Stimulated activated naive CD8-positive, alpha-beta T cell treated with anti-CD3 and anti-CD28 coated beads, Interleukin-15, Interleukin-2, amounts not matched to agents 100 U/mL and 50 U/mL, for 24 hours (primary cell): ENCODE data around the gene MED8.

ENCODE experiments used
- ATAC-seq: fragments of 150-1000 bp; cut with Tn5 transposase; one replicate; pipeline ENCODE4 v1.10.0; 2021
- DNase-seq: peaks from one replicate; pipeline ENCODE4 v3.0.0; 2021

Gene MED8

GRCh38 chr1:43358746-43359693 lies 30.6 kb downstream of the MED8 start, which contains the start of gene CDC20:
Gene CDC20, plus strand, starts transcription at chr1:43358981. Its CDS starts 235 bp downstream, at chr1:43359216.
- peak; percentile 99 for ATAC-seq
- DNase-seq = peak; percentile 99

- DNase-seq = no peak
- no peak for ATAC-seq
Observed at GRCh38 chr1:43358121-43358745, 31.4 kb downstream of the MED8 start.

GRCh38 chr1:43357251-43357650 lies 32.3 kb downstream of the MED8 start:
- no peak for DNase-seq
- ATAC-seq = no peak

GRCh38 chr1:43354936-43355335 lies 34.7 kb downstream of the MED8 start:
- no peak for ATAC-seq
- no peak for DNase-seq

- ATAC-seq (no peak), DNase-seq (no peak)
Observed at GRCh38 chr1:43354471-43354870, 35.1 kb downstream of the MED8 start.

GRCh38 chr1:43352881-43353280 lies 36.7 kb downstream of the MED8 start:
- ATAC-seq (no peak), DNase-seq (no peak)

GRCh38 chr1:43352351-43352705 lies 37.3 kb downstream of the MED8 start:
- no peak for ATAC-seq
- DNase-seq = no peak

GRCh38 chr1:43351421-43352350 lies 37.9 kb downstream of the MED8 start:
- ATAC-seq (no peak), DNase-seq (no peak)

- ATAC-seq (no peak), DNase-seq (no peak)
Observed at GRCh38 chr1:43350976-43351375, 38.6 kb downstream of the MED8 start.

GRCh38 chr1:43349594-43350306 lies 39.9 kb downstream of the MED8 start:
- no peak for DNase-seq
- no peak for ATAC-seq

- peak; percentile 53 for ATAC-seq
Observed at GRCh38 chr1:43348809-43349593, 40.6 kb downstream of the MED8 start.

GRCh38 chr1:43348343-43348808 lies 41.2 kb downstream of the MED8 start:
- no peak for DNase-seq
- ATAC-seq = no peak

More at GRCh38 chr1:43348809-43349593, 40.6 kb downstream of the MED8 start:
- peak; percentile 61 for DNase-seq

- no peak for DNase-seq
Observed at GRCh38 chr1:43346636-43347035, 43.0 kb downstream of the MED8 start.

GRCh38 chr1:43345120-43345519 lies 44.5 kb downstream of the MED8 start:
- ATAC-seq = peak; percentile 55
- no peak for DNase-seq

More at GRCh38 chr1:43346636-43347035, 43.0 kb downstream of the MED8 start:
- no peak for ATAC-seq

GRCh38 chr1:43344267-43344850 lies 45.2 kb downstream of the MED8 start:
- DNase-seq (no peak), ATAC-seq (no peak)

- ATAC-seq (no peak), DNase-seq (no peak)
Observed at GRCh38 chr1:43340559-43340958, 49.0 kb downstream of the MED8 start.

- DNase-seq (no peak), ATAC-seq (no peak)
Observed at GRCh38 chr1:43339584-43340232, 49.9 kb downstream of the MED8 start.

- DNase-seq = no peak
- ATAC-seq = no peak
Observed at GRCh38 chr1:43338001-43338400, 51.6 kb downstream of the MED8 start.

GRCh38 chr1:43337588-43337987 lies 52.0 kb downstream of the MED8 start, which contains the start of gene MPL:
Gene MPL, plus strand, starts transcription at chr1:43337818. Its CDS starts 31 bp downstream, at chr1:43337849.
- no peak for DNase-seq
- ATAC-seq = no peak
